Gastroesophageal sphincter (tissue), 4 donors: ENCODE data around the gene TMEM45A. TPM values are rescaled to one million over a fixed set of nuclear protein-coding genes. Genes with fewer than 3 reads are reported as not detected.
A peak's percentile ranks its signal among the peaks of the same experiment; 100 is the strongest.

Experiments
- ATAC-seq: fragments of 150-250 bp; one replicate; pipeline ENCODE4 v1.9.1; 2016; ENCODE audit warnings: mild to moderate bottlenecking, moderate library complexity
- H3K27ac ChIP-seq, 4 donors: fragments of 200-600 bp; sonication (generic) in 3 of 4; 1 replicate in 3 of 4; 2 replicates in 1 of 4; pipeline ENCODE4 v1.5.1; 2016 to 2019
- H3K27me3 ChIP-seq: fragments of 200-600 bp; sonication (generic); one replicate; pipeline ENCODE4 v1.5.1; 2019
- H3K36me3 ChIP-seq, 2 donors: fragments of 200-600 bp; sonication (generic); one replicate each; pipeline ENCODE4 v1.5.1; 2019; ENCODE audit warnings: control low read depth in 1 of 2
- H3K4me1 ChIP-seq, 3 donors: fragments of 200-600 bp; sonication (generic); 1 replicate in 2 of 3; 2 replicates in 1 of 3; pipeline ENCODE4 v1.5.1; 2016 to 2019; ENCODE audit warnings: control low read depth in 2 of 3
- H3K4me3 ChIP-seq, 2 donors: fragments of 200-600 bp; sonication (generic); one replicate each; pipeline ENCODE4 v1.5.1; 2019; ENCODE audit warnings: mild to moderate bottlenecking in 1 of 2, moderate library complexity in 1 of 2
- H3K9me3 ChIP-seq, 3 donors: fragments of 200-600 bp; sonication (generic); one replicate each; pipeline ENCODE4 v1.5.1; 2017 to 2019; ENCODE audit warnings: control low read depth in 2 of 3
- EP300 ChIP-seq: sonication (generic); formaldehyde crosslinking; IDR thresholded peaks from one replicate; pipeline ENCODE4 v1.6.1; 2017; ENCODE audit warnings: antibody characterized with exemption, mild to moderate bottlenecking
- POLR2A ChIP-seq, 2 donors: fragments of 450-650 bp; IDR thresholded peaks; one replicate each; pipeline ENCODE4 v1.6.1; 2017; ENCODE audit warnings: antibody characterized with exemption in 2 of 2, mild to moderate bottlenecking in 2 of 2, moderate library complexity in 1 of 2
- POLR2AphosphoS5 ChIP-seq: sonication (generic); formaldehyde crosslinking; IDR thresholded peaks from one replicate; pipeline ENCODE4 v1.6.1; 2017; ENCODE audit warnings: antibody characterized with exemption
- WGBS, 2 donors: methylation state at CpG; one replicate each; pipeline ENCODE4 v1.1.5; 2018; ENCODE audit warnings: low coverage in 1 of 2; 5-methylcytosine and 5-hydroxymethylcytosine counted together
- total RNA-seq, 4 donors: library from RNA; depleted of rRNA; stranded (reverse); fragments of >200 nt; gene quantifications; one replicate each; pipeline ENCODE4 v1.1.0, GENCODE V29; 2016
- TF ChIP-seq, protein P1 (sequence below), 4 experiments: fragments of 200-600 bp in 2 of 4; fragments of 450-650 bp in 2 of 4; sonication (generic) in 1 of 4; IDR thresholded peaks; one replicate each; pipeline ENCODE4 v1.5.1; 2017 to 2019; ENCODE audit warnings: antibody characterized with exemption in 4 of 4, mild to moderate bottlenecking in 2 of 4, moderate library complexity in 2 of 4

Gene TMEM45A
- total RNA-seq, 4 donors from 2014 or later = 8.9 to 18.4 (median 17.6) TPM

- H3K36me3 ChIP-seq = no peaks in the 10 kb centered on the region
- TF ChIP-seq POLR2A (IDR thresholded peaks at IDR 0.05) = no peak
- TF ChIP-seq EP300 = no peak
- TF ChIP-seq, protein P1, sequence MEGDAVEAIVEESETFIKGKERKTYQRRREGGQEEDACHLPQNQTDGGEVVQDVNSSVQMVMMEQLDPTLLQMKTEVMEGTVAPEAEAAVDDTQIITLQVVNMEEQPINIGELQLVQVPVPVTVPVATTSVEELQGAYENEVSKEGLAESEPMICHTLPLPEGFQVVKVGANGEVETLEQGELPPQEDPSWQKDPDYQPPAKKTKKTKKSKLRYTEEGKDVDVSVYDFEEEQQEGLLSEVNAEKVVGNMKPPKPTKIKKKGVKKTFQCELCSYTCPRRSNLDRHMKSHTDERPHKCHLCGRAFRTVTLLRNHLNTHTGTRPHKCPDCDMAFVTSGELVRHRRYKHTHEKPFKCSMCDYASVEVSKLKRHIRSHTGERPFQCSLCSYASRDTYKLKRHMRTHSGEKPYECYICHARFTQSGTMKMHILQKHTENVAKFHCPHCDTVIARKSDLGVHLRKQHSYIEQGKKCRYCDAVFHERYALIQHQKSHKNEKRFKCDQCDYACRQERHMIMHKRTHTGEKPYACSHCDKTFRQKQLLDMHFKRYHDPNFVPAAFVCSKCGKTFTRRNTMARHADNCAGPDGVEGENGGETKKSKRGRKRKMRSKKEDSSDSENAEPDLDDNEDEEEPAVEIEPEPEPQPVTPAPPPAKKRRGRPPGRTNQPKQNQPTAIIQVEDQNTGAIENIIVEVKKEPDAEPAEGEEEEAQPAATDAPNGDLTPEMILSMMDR (IDR thresholded peaks at IDR 0.05) = no peak
- no peak for TF ChIP-seq POLR2AphosphoS5
- no peaks in the 10 kb centered on the region for H3K4me1 ChIP-seq
- no peaks in the 10 kb centered on the region for H3K27me3 ChIP-seq
- WGBS, 2 donors = 81 to 90% methylated on average over 3 of the region's 3 CpGs
- no peaks in the 10 kb centered on the region for H3K9me3 ChIP-seq
- H3K4me3 ChIP-seq = no peak overlapping the region
- no peak overlapping the region for H3K27ac ChIP-seq
- ATAC-seq = no peak
Measured at GRCh38 chr3:100584101-100584660, 91.8 kb downstream of the TMEM45A start.

DNA sequence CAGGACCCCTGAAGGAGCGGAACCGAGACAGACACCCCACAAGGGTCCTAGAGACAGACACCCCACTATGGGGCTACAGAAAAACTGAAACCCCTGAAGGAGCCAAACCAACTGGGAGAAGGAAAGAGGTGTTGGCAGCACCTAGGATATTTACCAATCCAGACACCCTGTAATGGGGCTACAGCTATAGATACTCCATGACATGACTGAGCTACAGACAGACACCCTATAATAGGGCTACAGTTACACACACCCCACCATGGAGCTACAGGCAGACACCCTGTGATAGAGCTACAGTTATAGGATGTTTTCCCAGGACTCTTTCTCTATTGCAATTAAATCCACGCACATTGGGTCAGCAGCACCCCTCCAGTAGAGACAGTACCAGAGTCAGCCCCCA lies 94.4 kb downstream of the TMEM45A start:
- 100% methylated on average over 1 of the region's 3 CpGs for WGBS, 2 donors

GRCh38 chr3:100588251-100588650 lies 95.8 kb downstream of the TMEM45A start:
- no peak for TF ChIP-seq POLR2AphosphoS5
- TF ChIP-seq, protein P1 (IDR thresholded peaks at IDR 0.05) = no peak
- TF ChIP-seq POLR2A (IDR thresholded peaks at IDR 0.05) = no peak
- TF ChIP-seq EP300 = no peak
- WGBS, 2 donors = 50 to 75% methylated on average over 1 of the region's 1 CpG

More for the DNA sequence above, 94.4 kb downstream of the TMEM45A start:
- no peaks in the 10 kb centered on the region for H3K27me3 ChIP-seq
- ATAC-seq = no peak
- H3K4me1 ChIP-seq = no peaks in the 10 kb centered on the region
- H3K27ac ChIP-seq = no peak overlapping the region
- no peaks in the 10 kb centered on the region for H3K9me3 ChIP-seq
- no peak for TF ChIP-seq POLR2AphosphoS5
- TF ChIP-seq POLR2A (IDR thresholded peaks at IDR 0.05) = no peak
- TF ChIP-seq, protein P1 (IDR thresholded peaks at IDR 0.05) = no peak
- no peak for TF ChIP-seq EP300
- H3K4me3 ChIP-seq = no peak overlapping the region
- H3K36me3 ChIP-seq = no peaks in the 10 kb centered on the region

GRCh38 chr3:100590114-100590839 lies 97.9 kb downstream of the TMEM45A start:
- TF ChIP-seq POLR2A (IDR thresholded peaks at IDR 0.05) (no peak), POLR2AphosphoS5 (peak; percentile 11)
- TF ChIP-seq, protein P1 (IDR thresholded peaks at IDR 0.05) = peak; percentile 86 to 89 (median 87)
- Histone ChIP-seq H3K4me3 (no peak overlapping the region), H3K27ac (no peak overlapping the region), H3K27me3 (no peaks in the 10 kb centered on the region), H3K4me1 (no peaks in the 10 kb centered on the region), H3K9me3 (no peaks in the 10 kb centered on the region), H3K36me3 (no peaks in the 10 kb centered on the region)
- ATAC-seq = peak; percentile 68
- WGBS, 2 donors = 25 to 28% methylated on average over 8 to 10 of the region's 10 CpGs

More at GRCh38 chr3:100588251-100588650, 95.8 kb downstream of the TMEM45A start:
- no peak for ATAC-seq
- H3K4me3 ChIP-seq = no peak overlapping the region
- H3K27me3 ChIP-seq = no peaks in the 10 kb centered on the region
- H3K9me3 ChIP-seq = no peaks in the 10 kb centered on the region
- H3K4me1 ChIP-seq = no peaks in the 10 kb centered on the region
- no peaks in the 10 kb centered on the region for H3K36me3 ChIP-seq
- H3K27ac ChIP-seq = no peak overlapping the region

DNA sequence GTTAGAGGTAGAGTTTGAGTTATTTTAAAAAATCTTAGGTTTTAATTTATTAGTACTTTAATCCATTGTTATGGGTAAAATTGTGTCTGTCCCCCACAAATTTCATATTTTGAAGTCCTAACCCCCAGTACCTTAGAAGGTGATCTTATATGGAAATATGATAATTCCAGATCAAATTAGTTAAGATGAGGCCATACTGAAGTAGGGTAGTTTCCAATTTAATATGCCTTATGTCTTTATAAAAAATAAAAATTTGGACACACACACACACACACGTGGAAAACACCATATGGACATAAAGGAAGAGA lies 98.4 kb downstream of the TMEM45A start:
- ATAC-seq = no peak

More for the DNA sequence above, 98.4 kb downstream of the TMEM45A start:
- no peaks in the 10 kb centered on the region for H3K9me3 ChIP-seq
- TF ChIP-seq, protein P1 (IDR thresholded peaks at IDR 0.05) = no peak
- TF ChIP-seq POLR2A (IDR thresholded peaks at IDR 0.05) = no peak
- TF ChIP-seq POLR2AphosphoS5 = no peak
- TF ChIP-seq EP300 = no peak
- no peak overlapping the region for H3K4me3 ChIP-seq
- 10 to 38% methylated on average over 1 of the region's 1 CpG for WGBS, 2 donors
- no peaks in the 10 kb centered on the region for H3K36me3 ChIP-seq
- H3K27me3 ChIP-seq = no peaks in the 10 kb centered on the region
- H3K4me1 ChIP-seq = no peaks in the 10 kb centered on the region
- H3K27ac ChIP-seq = no peak overlapping the region
